OCI-LY3 (cell line): ENCODE measurements around the gene VPS26C.

Experiments used
- H2AFZ ChIP-seq: fragments of 200-600, 300-600 bp; shearing (Covaris generic); 2 replicates; pipeline ENCODE4 v1.6.0; 2014; ENCODE audit warnings: antibody characterized with exemption, low read depth, low read length
- H3K27ac ChIP-seq: fragments of 200-600, 300-600 bp; sonication (generic); 2 replicates; pipeline ENCODE4 v1.5.1; 2014; ENCODE audit warnings: mild to moderate bottlenecking, low read length, moderate library complexity, mixed read lengths
- H3K27me3 ChIP-seq: fragments of 200-600, 300-600 bp; sonication (generic); 2 replicates; pipeline ENCODE4 v1.6.1; 2014; ENCODE audit warnings: low read depth, low read length, mixed read lengths
- H3K36me3 ChIP-seq: fragments of 200-600, 300-600 bp; sonication (generic); replicated peaks from 2 replicates; pipeline ENCODE3; 2014; ENCODE audit warnings: low read depth, low read length, mixed read lengths
- H3K4me1 ChIP-seq: fragments of 300-600, 200-600 bp; sonication (generic); 2 replicates; pipeline ENCODE4 v1.6.1; 2014; ENCODE audit warnings: low read length, mixed read lengths
- H3K4me2 ChIP-seq: fragments of 200-600, 300-600 bp; sonication (generic); 2 replicates; pipeline ENCODE4 v1.6.1; 2014; ENCODE audit warnings: low read length, mixed read lengths
- H3K4me3 ChIP-seq: fragments of 300-600, 200-600 bp; sonication (generic); 2 replicates; pipeline ENCODE4 v1.5.1; 2014; ENCODE audit warnings: antibody characterized with exemption, mild to moderate bottlenecking, low read length, moderate library complexity
- H3K79me2 ChIP-seq: fragments of 300-600, 200-600 bp; shearing (Covaris generic); 2 replicates; pipeline ENCODE4 v1.6.1; 2014; ENCODE audit warnings: mild to moderate bottlenecking, low read length, mixed read lengths
- H3K9ac ChIP-seq: fragments of 300-600, 200-600 bp; shearing (Covaris generic); 2 replicates; pipeline ENCODE4 v1.6.0; 2014; ENCODE audit warnings: mild to moderate bottlenecking, low read length, moderate library complexity
- H3K9me3 ChIP-seq: fragments of 200-600, 300-600 bp; shearing (Covaris generic); 2 replicates; pipeline ENCODE4 v1.6.1; 2014; ENCODE audit warnings: low read length, mixed read lengths; ENCODE audit not compliant: insufficient read depth
- H4K20me1 ChIP-seq: fragments of 200-600, 300-600 bp; sonication (generic); 2 replicates; pipeline ENCODE4 v1.6.1; 2016; ENCODE audit warnings: low read length, mixed read lengths; ENCODE audit not compliant: insufficient read depth
- CTCF ChIP-seq: fragments of 200-600, 300-600 bp; sonication (generic); IDR thresholded peaks from 2 replicates; pipeline ENCODE4 v1.5.1; 2014; ENCODE audit warnings: antibody characterized with exemption, low read length, low read depth
- EZH2phosphoT487 ChIP-seq: fragments of 200-600 bp; shearing (Covaris generic); IDR thresholded peaks from 2 replicates; pipeline ENCODE4 v1.6.1; 2018; ENCODE audit warnings: antibody characterized with exemption, mixed run types, low read depth

VPS26C gene

DNA sequence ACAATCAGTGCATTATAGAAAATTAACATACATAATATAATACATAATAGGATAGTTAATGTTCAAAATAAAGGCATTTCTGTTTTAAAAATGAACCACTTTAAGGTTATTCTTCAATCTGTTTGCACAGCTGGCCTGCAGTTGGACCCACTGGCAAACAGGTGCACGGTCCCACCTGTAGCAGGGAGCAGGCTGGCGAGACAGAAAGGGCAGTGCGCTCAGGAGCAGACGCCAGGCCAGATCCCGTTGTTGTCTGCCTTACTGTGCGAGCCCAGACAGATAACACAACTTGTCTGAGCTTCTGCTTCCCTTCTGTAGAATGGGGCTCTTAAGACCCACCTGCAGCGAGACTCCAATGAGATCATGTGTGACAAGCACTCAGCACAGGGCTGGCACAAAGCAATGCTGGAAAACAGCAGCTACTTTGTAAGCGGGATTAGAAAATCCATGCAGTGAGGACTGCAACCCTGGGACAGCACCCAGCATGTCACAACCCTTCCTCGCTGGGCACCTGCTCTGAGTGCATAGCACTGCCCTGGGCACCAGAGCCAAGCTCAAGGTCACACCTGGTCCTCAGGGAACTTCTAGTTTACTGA, 33.5 kb downstream of the VPS26C start:
- Histone ChIP-seq H3K4me3 (no peak overlapping the region), H3K27me3 (no peaks in the 10 kb centered on the region), H3K9ac (no peak overlapping the region), H2AFZ (no peak overlapping the region), H3K4me2 (no peak overlapping the region), H3K79me2 (no peaks in the 10 kb centered on the region), H3K9me3 (no peaks in the 10 kb centered on the region), H4K20me1 (0 out of 2 replicates have a peak, but pooled peaks cover 4% of the 10 kb centered on the region), H3K27ac (no peak overlapping the region), H3K4me1 (peaks cover 15% of the 10 kb centered on the region), H3K36me3 (peaks cover 10% of the 10 kb centered on the region)
- TF ChIP-seq EZH2phosphoT487 (no peak), CTCF (no peak)

DNA sequence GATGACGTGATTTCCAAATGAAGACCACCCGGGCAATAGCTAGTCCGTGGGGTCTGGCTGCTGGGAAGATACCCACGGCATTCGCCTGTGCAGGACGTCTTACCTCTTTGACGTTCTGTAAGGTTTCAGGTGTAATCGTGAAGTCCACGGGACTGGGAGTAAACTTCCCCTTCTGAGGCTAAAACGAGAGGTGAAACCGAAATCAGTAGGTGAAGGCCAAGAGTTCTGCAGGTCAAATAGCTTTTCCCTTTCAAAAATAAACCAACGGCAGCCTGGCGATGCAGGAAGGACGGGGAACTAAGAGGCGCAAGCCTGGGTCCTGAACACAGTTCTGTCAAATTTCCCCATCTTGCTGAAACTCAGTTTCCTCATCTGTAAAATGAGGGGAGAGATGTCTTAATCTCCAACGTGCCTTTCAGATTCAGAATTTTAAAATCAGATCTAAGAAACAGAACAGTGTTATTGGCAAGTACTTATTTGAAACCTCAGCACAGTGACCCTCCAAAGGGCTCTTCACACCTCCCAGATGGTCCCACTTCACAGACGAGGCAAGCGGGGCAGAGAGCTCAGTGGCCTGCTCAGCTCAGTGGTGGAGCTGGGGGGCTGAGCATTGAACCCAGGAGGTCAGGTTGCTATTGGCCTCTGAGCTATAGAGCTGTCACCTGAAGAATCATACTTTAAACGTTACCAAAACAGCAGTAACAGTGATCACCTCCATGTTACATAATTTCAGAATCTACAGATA, 34.7 kb downstream of the VPS26C start:
- Histone ChIP-seq H3K4me1 (peaks cover 15% of the 10 kb centered on the region), H3K27me3 (no peaks in the 10 kb centered on the region), H3K9me3 (no peaks in the 10 kb centered on the region), H3K4me3 (peak overlapping the region; percentile 55), H3K36me3 (peaks cover 10% of the 10 kb centered on the region), H3K79me2 (no peaks in the 10 kb centered on the region), H4K20me1 (0 out of 2 replicates have a peak, but pooled peaks cover 4% of the 10 kb centered on the region), H3K27ac (peak overlapping the region; percentile 12; the same call in 1 of the 2 replicates), H3K9ac (no peak overlapping the region), H3K4me2 (peak overlapping the region; percentile 77), H2AFZ (no peak overlapping the region)
- TF ChIP-seq CTCF (no peak), EZH2phosphoT487 (no peak)

GRCh38 chr21:37231671-37232070, 35.5 kb downstream of the VPS26C start:
- no peak overlapping the region for H3K27ac ChIP-seq
- H3K4me3 ChIP-seq = no peak overlapping the region; the same call in 1 of the 2 replicates
- H3K36me3 ChIP-seq = peaks cover 10% of the 10 kb centered on the region
- no peak overlapping the region for H3K9ac ChIP-seq
- 0 out of 2 replicates have a peak, but pooled peaks cover 4% of the 10 kb centered on the region for H4K20me1 ChIP-seq
- no peaks in the 10 kb centered on the region for H3K79me2 ChIP-seq
- no peaks in the 10 kb centered on the region for H3K9me3 ChIP-seq
- H3K27me3 ChIP-seq = no peaks in the 10 kb centered on the region
- no peak for TF ChIP-seq CTCF
- TF ChIP-seq EZH2phosphoT487 = no peak
- peak overlapping the region; percentile 77 for H3K4me2 ChIP-seq
- no peak overlapping the region for H2AFZ ChIP-seq
- H3K4me1 ChIP-seq = peaks cover 15% of the 10 kb centered on the region

GRCh38 chr21:37231249-37231645, 35.9 kb downstream of the VPS26C start:
- Histone ChIP-seq H3K4me3 (no peak overlapping the region), H3K36me3 (peaks cover 10% of the 10 kb centered on the region), H3K27ac (no peak overlapping the region), H3K9me3 (no peaks in the 10 kb centered on the region), H3K79me2 (no peaks in the 10 kb centered on the region), H2AFZ (no peak overlapping the region), H3K4me1 (peaks cover 15% of the 10 kb centered on the region), H3K4me2 (no peak overlapping the region), H3K9ac (no peak overlapping the region), H3K27me3 (no peaks in the 10 kb centered on the region), H4K20me1 (0 out of 2 replicates have a peak, but pooled peaks cover 4% of the 10 kb centered on the region)
- no peak for TF ChIP-seq EZH2phosphoT487
- no peak for TF ChIP-seq CTCF
